ENCODE measurements around the gene CERKL. TPM values are rescaled to one million over a fixed set of nuclear protein-coding genes. Genes with fewer than 3 reads are reported as not detected.
"Not testable (repeated sequence)": the region's sequence is repeated elsewhere in the genome, so short reads cannot be mapped to it uniquely, and the experiment has no call there.

CERKL gene, protein sequence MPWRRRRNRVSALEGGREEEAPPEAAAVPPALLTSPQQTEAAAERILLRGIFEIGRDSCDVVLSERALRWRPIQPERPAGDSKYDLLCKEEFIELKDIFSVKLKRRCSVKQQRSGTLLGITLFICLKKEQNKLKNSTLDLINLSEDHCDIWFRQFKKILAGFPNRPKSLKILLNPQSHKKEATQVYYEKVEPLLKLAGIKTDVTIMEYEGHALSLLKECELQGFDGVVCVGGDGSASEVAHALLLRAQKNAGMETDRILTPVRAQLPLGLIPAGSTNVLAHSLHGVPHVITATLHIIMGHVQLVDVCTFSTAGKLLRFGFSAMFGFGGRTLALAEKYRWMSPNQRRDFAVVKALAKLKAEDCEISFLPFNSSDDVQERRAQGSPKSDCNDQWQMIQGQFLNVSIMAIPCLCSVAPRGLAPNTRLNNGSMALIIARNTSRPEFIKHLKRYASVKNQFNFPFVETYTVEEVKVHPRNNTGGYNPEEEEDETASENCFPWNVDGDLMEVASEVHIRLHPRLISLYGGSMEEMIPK
- 0.14 TPM in 1 of 2 replicates, not detected in the other for total RNA-seq

DNA sequence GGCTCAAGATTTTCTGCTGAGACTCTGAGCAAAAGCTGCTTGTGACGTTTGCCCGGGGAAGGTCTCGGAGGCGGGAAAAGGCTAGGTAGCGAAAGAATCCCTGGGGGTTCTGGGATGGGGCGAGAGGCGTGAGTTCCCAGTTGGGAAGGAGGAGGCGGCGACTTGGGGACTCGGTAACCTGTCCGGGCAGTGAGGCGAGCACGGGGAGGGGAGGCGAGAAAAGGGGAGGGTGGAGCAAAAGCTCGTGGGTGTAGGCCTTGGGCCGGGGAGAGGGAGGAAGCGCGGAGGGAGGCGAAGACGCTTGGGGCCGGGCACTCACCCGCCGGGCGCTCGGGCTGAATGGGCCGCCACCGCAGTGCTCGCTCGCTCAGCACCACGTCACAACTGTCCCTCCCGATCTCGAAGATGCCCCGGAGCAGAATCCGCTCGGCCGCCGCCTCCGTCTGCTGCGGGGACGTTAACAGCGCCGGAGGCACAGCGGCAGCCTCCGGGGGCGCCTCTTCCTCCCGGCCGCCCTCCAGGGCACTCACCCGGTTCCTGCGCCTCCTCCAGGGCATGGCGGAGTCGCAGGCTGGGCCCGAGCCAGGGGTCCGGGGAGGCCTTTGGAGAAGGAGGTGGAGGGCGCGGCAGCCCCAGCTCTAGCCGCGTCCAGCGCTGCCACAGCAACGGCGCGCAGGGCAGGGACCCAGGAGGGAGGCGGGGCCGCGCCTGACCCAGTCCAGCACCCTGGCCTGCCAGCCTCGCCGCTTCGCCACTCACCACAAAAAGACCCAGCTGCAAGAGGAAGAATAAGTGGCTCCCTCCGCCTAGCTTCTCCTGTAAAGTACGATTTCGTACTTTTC lies at the start of gene CERKL:
Gene CERKL (minus strand): TSS at position 656 of the 842 bp plus-strand sequence. CDS start 99 bp downstream, at position 557.
- Mint-ChIP-seq H3K27me3 (peaks cover 66% of the 10 kb centered on the region), H3K4me3 (peak within 1 kb of the TSS; percentile 83), H3K27ac (no peak within 1 kb of the TSS), H3K36me3 (ENCODE audit: low read depth) (no peaks in the 10 kb centered on the region), H3K4me1 (peaks cover 8% of the 10 kb centered on the region), H3K9me3 (no peaks in the 10 kb centered on the region)
- DNase-seq, result peak; percentile 71
- intact Hi-C loops (cut with micrococcal nuclease), result loop anchor here (2.0 kb wide), 1 partner anchor 22 kb away; no protein-coding TSS in a partner anchor

DNA sequence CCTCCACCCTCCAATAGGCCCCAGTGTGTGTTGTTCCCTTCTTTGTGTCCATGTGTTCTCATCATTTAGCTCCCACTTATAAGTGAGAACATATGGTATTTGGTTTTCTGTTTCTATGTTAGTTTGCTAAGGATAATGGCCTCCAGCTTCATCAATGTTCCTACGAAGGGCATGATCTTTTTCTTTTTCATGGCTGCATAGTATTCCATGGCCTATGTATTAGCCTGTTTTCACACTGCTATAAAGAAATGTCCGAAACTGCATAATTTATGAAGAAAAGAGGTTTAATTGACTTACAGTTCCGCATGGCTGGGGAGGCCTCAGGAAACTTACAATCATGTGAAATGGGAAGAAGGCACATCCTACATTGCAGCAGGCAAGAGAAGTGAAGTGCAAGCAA lies 45.6 kb upstream of the CERKL start:
- Mint-ChIP-seq H3K27me3 (peaks cover 17% of the 10 kb centered on the region), H3K9me3 (peaks cover 12% of the 10 kb centered on the region)
- DNase-seq; H3K36me3 Mint-ChIP-seq (ENCODE audit: low read depth); intact Hi-C loops (cut with micrococcal nuclease); H3K4me1 Mint-ChIP-seq; H3K27ac Mint-ChIP-seq; H3K4me3 Mint-ChIP-seq: not testable (repeated sequence)

DNA sequence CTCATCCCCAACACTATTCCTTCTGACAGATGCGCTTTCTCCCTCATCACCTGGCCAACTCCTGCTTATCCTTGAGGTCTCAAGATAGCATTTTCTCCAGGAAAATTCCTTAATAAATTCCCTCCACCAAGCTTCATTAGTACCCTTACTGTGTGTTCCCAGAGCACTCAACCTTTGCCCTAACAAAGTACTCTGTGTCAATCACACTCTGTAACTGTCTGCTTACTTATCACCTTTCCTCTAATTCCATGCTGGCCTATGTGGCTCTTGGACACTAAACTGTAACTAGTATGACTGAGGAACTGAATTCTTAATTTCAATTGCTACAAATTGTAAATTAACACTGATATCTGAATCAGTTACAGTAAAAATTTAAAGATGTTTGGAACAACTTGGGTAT lies 41.3 kb upstream of the CERKL start:
- peaks cover 9% of the 10 kb centered on the region for H3K9me3 Mint-ChIP-seq
- H3K36me3 Mint-ChIP-seq (ENCODE audit: low read depth), result no peaks in the 10 kb centered on the region
- intact Hi-C loops (cut with micrococcal nuclease), result no loop called here
- no peaks in the 10 kb centered on the region for H3K4me1 Mint-ChIP-seq
- peaks cover 27% of the 10 kb centered on the region for H3K27me3 Mint-ChIP-seq
- H3K27ac Mint-ChIP-seq, result no peak overlapping the region
- no peak overlapping the region for H3K4me3 Mint-ChIP-seq
- no peak for DNase-seq

DNA sequence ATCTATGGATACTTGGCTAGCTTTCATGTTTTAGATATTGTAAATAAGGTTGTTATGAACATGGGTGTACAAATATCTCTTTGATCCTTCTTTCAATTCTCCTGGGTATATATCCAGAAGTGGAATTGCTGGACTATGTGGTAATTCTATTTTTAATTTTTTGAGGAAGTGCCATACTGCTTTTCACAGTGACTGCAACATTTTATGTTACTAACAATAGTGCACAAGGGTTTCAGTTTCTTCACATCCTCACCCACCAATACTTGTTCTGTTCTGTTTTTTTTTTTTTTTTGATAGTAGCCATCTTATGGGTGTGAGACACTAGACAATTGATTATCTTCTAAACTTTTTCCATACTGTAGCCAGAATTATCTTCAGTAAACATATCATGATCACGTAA lies 40.7 kb upstream of the CERKL start:
- intact Hi-C loops (cut with micrococcal nuclease), result no loop called here
- Mint-ChIP-seq H3K4me1 (no peaks in the 10 kb centered on the region), H3K9me3 (peaks cover 3% of the 10 kb centered on the region), H3K36me3 (ENCODE audit: low read depth) (no peaks in the 10 kb centered on the region), H3K27me3 (peaks cover 28% of the 10 kb centered on the region), H3K27ac (no peak overlapping the region), H3K4me3 (no peak overlapping the region)
- DNase-seq, result no peak

DNA sequence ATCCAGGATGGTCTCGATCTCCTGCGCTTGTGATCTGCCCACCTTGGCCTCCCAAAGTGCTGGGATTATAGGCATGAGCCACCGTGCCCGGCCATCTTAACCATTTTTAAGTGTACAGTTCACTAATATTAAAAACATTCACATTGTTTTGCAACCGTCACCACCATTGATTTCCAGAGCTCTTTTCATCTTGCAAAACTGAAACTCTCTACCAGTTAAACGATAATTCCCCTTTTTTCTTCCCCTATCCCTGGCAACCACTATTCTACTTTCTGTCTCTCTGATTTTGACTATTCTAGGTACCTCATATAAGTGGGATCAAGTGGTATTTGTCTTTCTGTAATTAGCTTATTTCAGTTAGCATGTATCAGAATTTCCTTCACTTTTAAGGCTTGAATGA lies 40.2 kb upstream of the CERKL start:
- intact Hi-C loops (cut with micrococcal nuclease), result no loop called here
- Mint-ChIP-seq H3K36me3 (ENCODE audit: low read depth) (no peaks in the 10 kb centered on the region), H3K4me3 (no peak overlapping the region), H3K4me1 (no peaks in the 10 kb centered on the region), H3K27ac (no peak overlapping the region), H3K27me3 (peaks cover 30% of the 10 kb centered on the region), H3K9me3 (no peaks in the 10 kb centered on the region)
- no peak for DNase-seq

DNA sequence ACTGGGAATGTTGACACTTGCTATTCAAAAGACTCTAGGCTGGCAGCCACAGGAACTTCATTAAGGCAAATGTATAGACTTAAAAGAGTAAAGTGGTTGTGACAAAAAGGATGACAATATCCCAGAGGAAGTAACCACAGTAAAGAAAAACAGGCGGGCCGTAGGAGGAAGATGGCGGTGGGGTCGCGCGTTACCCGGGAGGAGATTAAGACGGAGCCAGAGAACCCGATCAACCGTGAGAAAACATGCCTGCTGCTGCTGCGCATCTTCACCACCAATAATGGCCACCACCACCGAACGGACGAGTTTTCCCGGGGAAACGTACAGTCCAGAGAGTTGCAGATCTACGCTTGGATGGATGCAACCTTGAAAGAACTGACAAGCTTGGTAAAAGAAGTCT lies 37.4 kb upstream of the CERKL start:
- Mint-ChIP-seq H3K4me3 (no peak overlapping the region), H3K4me1 (no peaks in the 10 kb centered on the region), H3K36me3 (ENCODE audit: low read depth) (no peaks in the 10 kb centered on the region), H3K27ac (no peak overlapping the region), H3K9me3 (no peaks in the 10 kb centered on the region), H3K27me3 (peaks cover 41% of the 10 kb centered on the region)
- DNase-seq, result peak; percentile 28
- intact Hi-C loops (cut with micrococcal nuclease), result no loop called here

DNA sequence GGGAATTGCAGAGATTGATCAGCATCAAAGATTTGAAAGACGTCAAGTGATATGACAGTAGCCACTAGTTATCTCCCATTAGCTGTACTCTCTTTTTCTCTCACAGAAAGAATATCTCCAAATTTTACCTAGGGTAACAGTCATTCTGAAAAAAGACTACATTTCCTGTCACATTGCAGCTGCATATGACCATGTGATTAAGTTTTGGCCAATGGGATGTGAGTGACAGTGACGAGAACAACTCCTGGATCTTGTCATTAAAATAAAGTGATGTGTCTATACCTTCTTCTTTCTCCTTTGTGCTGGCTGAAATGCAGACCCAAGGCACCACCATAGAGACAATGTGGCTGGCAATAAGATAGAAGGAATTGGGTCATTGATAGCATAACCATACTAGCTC lies 34.0 kb upstream of the CERKL start:
- no peaks in the 10 kb centered on the region for H3K36me3 Mint-ChIP-seq (ENCODE audit: low read depth)
- intact Hi-C loops (cut with micrococcal nuclease), result no loop called here
- no peaks in the 10 kb centered on the region for H3K4me1 Mint-ChIP-seq
- H3K4me3 Mint-ChIP-seq, result no peak overlapping the region
- H3K27me3 Mint-ChIP-seq, result peaks cover 46% of the 10 kb centered on the region
- DNase-seq, result peak; percentile 36
- H3K27ac Mint-ChIP-seq, result no peak overlapping the region
- no peaks in the 10 kb centered on the region for H3K9me3 Mint-ChIP-seq

DNA sequence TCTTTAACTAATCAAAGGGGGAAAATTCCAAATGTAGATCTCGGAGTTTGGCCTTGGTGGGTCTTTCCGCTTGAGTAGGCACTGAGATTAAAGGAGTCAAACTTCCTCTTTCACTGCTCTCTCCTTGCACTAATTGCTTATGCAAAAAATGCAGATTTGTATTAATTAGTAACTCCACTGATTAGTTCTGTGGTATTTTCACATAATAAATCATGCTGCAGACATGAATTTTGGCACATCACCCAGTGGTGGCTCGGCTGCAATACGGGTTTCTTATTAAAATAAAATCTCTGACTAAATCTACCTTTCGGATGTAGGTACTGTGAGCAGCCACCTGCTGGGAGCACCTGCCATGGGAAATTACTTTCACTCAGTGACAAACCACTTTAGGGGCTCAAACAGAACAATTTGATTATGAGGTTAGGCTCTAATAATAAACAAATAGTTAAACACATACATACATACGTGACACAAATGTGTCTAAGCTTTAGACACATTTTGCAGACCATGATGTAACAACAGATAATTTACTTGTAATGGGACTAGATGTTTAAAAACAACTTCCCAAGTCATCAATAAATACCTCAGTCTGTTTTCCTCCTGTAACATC lies 29.8 kb upstream of the CERKL start:
- Mint-ChIP-seq H3K36me3 (ENCODE audit: low read depth) (peaks cover 3% of the 10 kb centered on the region), H3K4me1 (peaks cover 20% of the 10 kb centered on the region)
- intact Hi-C loops (cut with micrococcal nuclease), result no loop called here

DNA sequence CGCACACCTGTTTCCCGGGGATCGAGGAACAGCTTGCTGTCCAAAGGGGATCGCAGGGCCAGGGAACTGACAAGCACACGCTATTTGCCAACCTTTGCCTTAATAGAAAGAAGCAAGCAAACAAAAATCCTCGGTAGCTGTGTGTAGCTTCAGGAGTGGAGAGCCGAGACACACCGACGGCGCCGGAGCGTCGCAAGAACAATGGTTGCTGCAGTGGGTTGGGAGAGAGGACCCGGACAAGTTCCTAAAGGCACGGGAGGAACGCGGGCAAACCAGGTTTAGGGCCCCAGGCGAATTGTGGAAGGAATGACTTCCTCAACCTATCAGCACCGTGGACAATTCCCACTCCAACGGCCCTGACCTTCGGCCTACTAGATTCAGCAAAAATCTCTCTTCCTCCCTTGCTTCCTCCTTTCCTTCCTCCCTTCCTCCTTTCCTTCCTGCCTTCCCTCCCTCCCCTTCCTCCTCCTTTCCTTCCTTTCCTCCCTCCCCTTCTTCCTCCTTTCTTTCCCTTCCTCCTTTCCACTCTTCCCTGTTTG lies 28.3 kb upstream of the CERKL start:
- peaks cover 17% of the 10 kb centered on the region for H3K9me3 Mint-ChIP-seq
- DNase-seq, result no peak
- H3K27me3 Mint-ChIP-seq, result peaks cover 81% of the 10 kb centered on the region
- H3K4me3 Mint-ChIP-seq, result no peak overlapping the region
- intact Hi-C loops (cut with micrococcal nuclease), result no loop called here
- H3K36me3 Mint-ChIP-seq (ENCODE audit: low read depth), result peaks cover 8% of the 10 kb centered on the region
- no peak overlapping the region for H3K27ac Mint-ChIP-seq
- H3K4me1 Mint-ChIP-seq, result peaks cover 31% of the 10 kb centered on the region

More for the DNA sequence above, 29.8 kb upstream of the CERKL start:
- no peak for DNase-seq
- Mint-ChIP-seq H3K27me3 (peaks cover 71% of the 10 kb centered on the region), H3K4me3 (no peak overlapping the region), H3K27ac (no peak overlapping the region), H3K9me3 (peaks cover 10% of the 10 kb centered on the region)

DNA sequence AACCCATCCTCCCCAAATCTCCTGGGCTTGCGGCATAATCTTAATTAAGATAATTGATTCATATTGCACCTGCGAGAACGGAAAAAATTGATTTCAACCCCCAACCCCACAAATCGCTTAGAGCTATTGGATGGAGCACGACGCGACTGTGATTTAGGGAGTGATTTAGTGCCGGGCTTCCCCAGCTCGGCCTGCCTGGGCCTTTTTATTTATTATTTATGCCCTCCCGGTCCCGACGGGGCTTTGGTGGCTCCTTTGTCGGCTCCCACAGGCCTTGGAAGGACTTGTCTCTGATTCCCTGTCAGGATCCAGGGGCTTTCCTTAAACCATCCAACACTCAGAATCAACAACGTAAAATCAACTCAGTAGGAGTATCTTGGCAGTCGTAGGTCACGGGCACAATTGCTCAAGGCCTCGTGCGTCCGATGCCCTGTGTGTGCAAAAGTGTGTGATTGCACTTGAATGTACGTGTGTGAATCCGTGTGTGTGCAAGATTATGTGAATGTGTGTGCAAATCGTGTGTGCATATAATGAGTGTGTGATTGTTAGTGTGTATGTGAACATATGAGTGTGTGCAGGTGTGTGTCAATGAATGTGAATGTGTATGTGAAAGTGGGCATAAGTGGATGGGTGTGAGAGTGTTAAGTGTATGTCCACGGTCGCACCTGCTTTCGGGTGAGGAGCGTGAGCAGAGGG lies 27.7 kb upstream of the CERKL start:
- Mint-ChIP-seq H3K27ac (no peak overlapping the region), H3K27me3 (peaks cover 81% of the 10 kb centered on the region), H3K4me3 (no peak overlapping the region), H3K36me3 (ENCODE audit: low read depth) (peaks cover 8% of the 10 kb centered on the region), H3K9me3 (peaks cover 17% of the 10 kb centered on the region), H3K4me1 (peaks cover 31% of the 10 kb centered on the region)
- intact Hi-C loops (cut with micrococcal nuclease), result no loop called here
- no peak for DNase-seq

DNA sequence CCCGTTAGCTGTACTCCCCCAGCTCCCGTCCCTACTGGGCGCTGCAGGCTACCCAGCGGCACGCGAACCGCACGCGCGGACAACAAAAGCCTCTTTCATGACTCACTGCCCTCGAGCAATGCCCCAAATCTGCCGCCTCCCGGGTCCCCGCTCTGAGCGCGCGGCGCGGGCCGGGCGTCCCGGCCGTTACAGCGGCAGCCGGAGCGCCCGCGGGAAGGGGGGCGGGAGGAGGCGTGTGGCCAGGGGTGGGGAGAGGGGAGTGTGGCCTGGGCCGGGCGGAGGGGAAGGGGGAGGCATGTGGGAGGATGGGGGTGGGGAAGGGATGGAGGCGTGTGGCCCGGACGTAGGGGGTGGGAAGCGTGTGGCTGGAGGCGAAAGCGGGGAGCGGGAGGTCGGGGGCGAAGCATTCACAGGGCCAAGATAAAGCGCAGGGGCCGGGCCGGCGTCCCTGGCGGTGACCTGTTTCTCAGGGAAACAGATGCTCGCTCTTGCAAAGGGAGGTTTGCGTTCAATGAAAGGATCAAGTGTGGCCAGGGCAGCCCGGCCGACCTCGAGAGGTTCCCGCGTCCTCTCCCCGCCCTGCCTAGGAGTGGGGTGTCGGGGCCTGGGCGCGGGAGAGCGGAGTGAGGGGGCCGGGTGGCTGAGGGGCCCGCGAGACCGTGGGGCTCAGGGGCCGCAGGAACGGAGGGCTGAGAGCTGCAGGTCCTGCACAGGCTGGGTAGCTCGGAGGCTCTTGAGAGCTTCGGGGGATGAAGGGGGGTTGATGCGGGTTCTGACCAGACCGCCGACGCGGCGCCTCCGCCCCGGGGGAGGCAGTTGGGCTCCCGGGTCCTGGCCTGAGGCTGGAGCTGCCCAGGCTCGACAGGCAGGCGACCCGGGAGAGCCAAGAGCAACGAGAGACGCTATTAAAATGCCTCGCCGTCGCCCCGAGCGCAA lies 26.9 kb upstream of the CERKL start:
- Mint-ChIP-seq H3K36me3 (ENCODE audit: low read depth) (peaks cover 9% of the 10 kb centered on the region), H3K27ac (peak overlapping the region; percentile 64), H3K4me3 (peak overlapping the region; percentile 46), H3K4me1 (peaks cover 32% of the 10 kb centered on the region), H3K9me3 (peaks cover 25% of the 10 kb centered on the region), H3K27me3 (peaks cover 84% of the 10 kb centered on the region)
- DNase-seq, result peak; percentile 60
- intact Hi-C loops (cut with micrococcal nuclease), result no loop called here

DNA sequence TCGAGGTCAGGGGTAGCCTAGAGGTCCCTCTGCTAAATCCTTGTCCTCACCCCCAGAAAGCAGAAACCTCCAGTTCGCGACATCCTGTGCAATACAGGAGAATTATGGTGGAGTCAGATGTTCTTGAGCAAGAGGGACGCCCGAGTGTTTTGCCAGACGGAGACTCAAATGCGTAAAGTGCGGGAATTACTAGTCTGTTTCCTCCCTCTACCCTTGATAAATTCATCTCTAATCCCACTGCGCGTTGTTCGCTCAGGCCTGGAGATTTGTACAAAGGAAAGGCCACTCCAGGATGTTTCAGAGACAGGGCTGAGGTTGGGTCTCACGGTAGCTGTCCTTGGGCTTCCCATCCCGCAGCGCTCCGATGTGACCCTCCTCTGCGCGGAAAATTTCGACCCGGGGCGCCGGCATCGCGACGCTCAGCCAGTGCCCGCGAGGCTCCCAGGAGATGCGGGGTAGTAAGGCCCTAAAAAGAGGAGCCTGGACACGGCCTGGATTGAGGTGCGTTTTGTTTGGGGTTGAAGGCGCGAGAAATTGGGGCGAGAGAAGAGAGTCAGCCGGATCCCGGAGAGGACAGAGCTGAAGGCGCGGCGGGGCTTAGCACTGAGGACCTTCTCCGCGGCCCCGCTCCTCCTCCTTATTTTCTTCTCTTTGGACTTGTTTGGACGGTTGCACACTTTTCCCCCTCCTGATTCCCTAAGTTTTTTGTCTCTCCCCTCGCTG lies 26.1 kb upstream of the CERKL start:
- H3K4me1 Mint-ChIP-seq, result peaks cover 37% of the 10 kb centered on the region
- intact Hi-C loops (cut with micrococcal nuclease), result no loop called here
- H3K4me3 Mint-ChIP-seq, result peak overlapping the region; percentile 46
- peaks cover 90% of the 10 kb centered on the region for H3K27me3 Mint-ChIP-seq
- H3K9me3 Mint-ChIP-seq, result peaks cover 33% of the 10 kb centered on the region
- no peak for DNase-seq
- H3K27ac Mint-ChIP-seq, result peak overlapping the region; percentile 64
- H3K36me3 Mint-ChIP-seq (ENCODE audit: low read depth), result peaks cover 13% of the 10 kb centered on the region
